Frontal cortex (tissue), 4 donors: ENCODE data around the gene PPP1R1B. TPM values are rescaled to one million over a fixed set of nuclear protein-coding genes. Genes with fewer than 3 reads are reported as not detected.

Experiments used
- DNase-seq, 2 donors: peaks; one replicate each; pipeline ENCODE4 v3.0.0; 2012; ENCODE audit warnings: low spot score in 2 of 2
- FAIRE-seq: peaks from 2 replicates; lab custom pipeline; 2012; peaks lifted over from hg19 to GRCh38; lab: Jason Lieb, UNC
- total RNA-seq: library from RNA; depleted of rRNA; stranded (reverse); fragments of >200 nt; gene quantifications from one replicate; pipeline ENCODE4 v1.2.3, GENCODE V29; 2014
- donor health status: control.
- donor health status: control.
- donor health status: control.

Gene PPP1R1B
- total RNA-seq, 1 donor from 2014 or later, result 27.3 TPM

- no peak for FAIRE-seq
Measured at GRCh38 chr17:39647256-39647655, 20.5 kb downstream of the PPP1R1B start.

GRCh38 chr17:39648616-39649366 is 22.0 kb downstream of the PPP1R1B start:
- no peak for FAIRE-seq
- no peak for DNase-seq

More at GRCh38 chr17:39647256-39647655, 20.5 kb downstream of the PPP1R1B start:
- no peak for DNase-seq

GRCh38 chr17:39650121-39650579 is 23.4 kb downstream of the PPP1R1B start:
- DNase-seq (no peak), FAIRE-seq (no peak)

GRCh38 chr17:39651923-39652586 is 25.3 kb downstream of the PPP1R1B start:
- no peak for DNase-seq
- no peak for FAIRE-seq

GRCh38 chr17:39652587-39653315 is 26.0 kb downstream of the PPP1R1B start:
- peak in 1 of 2 donors; percentile 63 for DNase-seq
- no peak for FAIRE-seq

GRCh38 chr17:39653316-39653661 is 26.5 kb downstream of the PPP1R1B start:
- no peak for DNase-seq
- FAIRE-seq, result no peak

GRCh38 chr17:39653662-39654331 is 27.0 kb downstream of the PPP1R1B start:
- peak; percentile 73 to 84 for DNase-seq
- FAIRE-seq, result no peak

- FAIRE-seq, result no peak
- DNase-seq, result no peak
Measured at GRCh38 chr17:39655105-39655504, 28.4 kb downstream of the PPP1R1B start.

GRCh38 chr17:39658346-39658745 is 31.6 kb downstream of the PPP1R1B start:
- FAIRE-seq (no peak), DNase-seq (no peak)

- no peak for DNase-seq
- FAIRE-seq, result no peak
Measured at GRCh38 chr17:39658760-39659159, 32.0 kb downstream of the PPP1R1B start.

GRCh38 chr17:39659279-39660010 is 32.7 kb downstream of the PPP1R1B start:
- DNase-seq (no peak), FAIRE-seq (no peak)

- no peak for FAIRE-seq
- no peak for DNase-seq
Measured at GRCh38 chr17:39660011-39660360, 33.2 kb downstream of the PPP1R1B start.

- DNase-seq, result no peak
- FAIRE-seq, result no peak
Measured at GRCh38 chr17:39660397-39661385, 33.9 kb downstream of the PPP1R1B start.

GRCh38 chr17:39661744-39662541 is 35.2 kb downstream of the PPP1R1B start:
- DNase-seq (no peak), FAIRE-seq (no peak)

GRCh38 chr17:39662551-39663339 is 36.0 kb downstream of the PPP1R1B start:
- FAIRE-seq, result no peak
- DNase-seq, result no peak

GRCh38 chr17:39663340-39663687 is 36.6 kb downstream of the PPP1R1B start:
- DNase-seq (no peak), FAIRE-seq (no peak)
